ENCODE results near the gene IFI35. TPM values are rescaled to one million over a fixed set of nuclear protein-coding genes. Genes with fewer than 3 reads are reported as not detected.

IFI35 gene
- total and polyA plus RNA-seq, 9 of the 15 experiments (the other 6 are each of a cell fraction or from before 2014, with no cell fraction given) = 4.4 to 13.1 (median 10.2) TPM

GRCh38 chr17:43006639-43007551 lies at the start of gene IFI35 (continued):
- TF ChIP-seq SFPQ (IDR thresholded peaks at IDR 0.05; ENCODE audit: low read depth, low read length) = no peak
- peak; percentile 70 for TF ChIP-seq CC2D1A (IDR thresholded peaks at IDR 0.05)
- no peak for TF ChIP-seq HLTF (IDR thresholded peaks at IDR 0.05)
- TF ChIP-seq COPS2 (conservative IDR thresholded peaks at IDR 0.05) = no peak
- no peak for TF ChIP-seq SNIP1 (IDR thresholded peaks at IDR 0.05; ENCODE audit: low read depth)
- no peak for TF ChIP-seq CUX1 (CRISPR knock-in tag; IDR thresholded peaks at IDR 0.05)
- no peak for TF ChIP-seq ZNF197 (CRISPR knock-in tag; IDR thresholded peaks at IDR 0.05; ENCODE audit: low read depth)
- peak; percentile 59 for TF ChIP-seq POLR2G (IDR thresholded peaks at IDR 0.05; ENCODE audit: low read depth, low read length)
- no peak for TF ChIP-seq ETS2 (tag; IDR thresholded peaks at IDR 0.05; ENCODE audit: borderline replicate concordance, poor library complexity, severe bottlenecking)
- TF ChIP-seq WHSC1 (IDR thresholded peaks at IDR 0.05; ENCODE audit: low read length) = no peak
- no peak for TF ChIP-seq KDM2B (CRISPR knock-in tag; IDR thresholded peaks at IDR 0.05)
- TF ChIP-seq TEAD4 (IDR thresholded peaks at IDR 0.05; ENCODE audit: low read length) = no peak
- TF ChIP-seq TEAD4 (CRISPR knock-in tag; IDR thresholded peaks at IDR 0.05; ENCODE audit: borderline replicate concordance) = no peak
- no peak for TF ChIP-seq E4F1 (CRISPR knock-in tag; IDR thresholded peaks at IDR 0.05; ENCODE audit: borderline replicate concordance)
- no peak for TF ChIP-seq HES1 (IDR thresholded peaks at IDR 0.05; ENCODE audit: low read depth)
- TF ChIP-seq RBM34 (IDR thresholded peaks at IDR 0.05; ENCODE audit: borderline replicate concordance, insufficient read depth, low read length) = no peak
- TF ChIP-seq DACH1 (IDR thresholded peaks at IDR 0.05; ENCODE audit: partially characterized antibody) = no peak
